Chondrocyte (in vitro differentiated cells): ENCODE measurements around the gene MAD2L2. TPM values are rescaled to one million over a fixed set of nuclear protein-coding genes. Genes with fewer than 3 reads are reported as not detected.

Source experiments
- DNase-seq: peaks from one replicate; pipeline ENCODE4 v3.0.0; 2021; ENCODE audit warnings: mixed read lengths, low spot score
- H3K27ac Mint-ChIP-seq: one replicate; pipeline ENCODE4 v1.8.0; 2021; ENCODE audit warnings: mild to moderate bottlenecking, moderate library complexity, mixed read lengths; ENCODE audit not compliant: unreplicated experiment
- H3K27me3 Mint-ChIP-seq: 2 replicates; pipeline ENCODE4 v1.8.0; 2021; ENCODE audit warnings: low read depth, mixed read lengths
- H3K36me3 Mint-ChIP-seq: 2 replicates; pipeline ENCODE4 v1.8.0; 2021; ENCODE audit warnings: low read depth, mixed read lengths
- H3K4me1 Mint-ChIP-seq: 2 replicates; pipeline ENCODE4 v1.8.0; 2021; ENCODE audit warnings: low read depth, mild to moderate bottlenecking, mixed read lengths
- H3K4me3 Mint-ChIP-seq: one replicate; pipeline ENCODE4 v1.8.0; 2021; ENCODE audit warnings: mild to moderate bottlenecking, moderate library complexity, mixed read lengths; ENCODE audit not compliant: unreplicated experiment
- H3K9me3 Mint-ChIP-seq: 2 replicates; pipeline ENCODE4 v1.8.0; 2021; ENCODE audit warnings: low read depth, mixed read lengths
- total RNA-seq: library from RNA; stranded (reverse); gene quantifications from 3 replicates; pipeline ENCODE4 v1.2.1, GENCODE V29; 2021
- TF ChIP-seq, protein P1 (sequence below): fragments of 200-600 bp; sonication (generic); IDR thresholded peaks from 2 replicates; pipeline ENCODE4 v1.5.0; 2021; ENCODE audit warnings: antibody characterized with exemption, mild to moderate bottlenecking, moderate library complexity

The MAD2L2 gene
- total RNA-seq, 1 donor from 2014 or later, result 31.8 TPM

DNA sequence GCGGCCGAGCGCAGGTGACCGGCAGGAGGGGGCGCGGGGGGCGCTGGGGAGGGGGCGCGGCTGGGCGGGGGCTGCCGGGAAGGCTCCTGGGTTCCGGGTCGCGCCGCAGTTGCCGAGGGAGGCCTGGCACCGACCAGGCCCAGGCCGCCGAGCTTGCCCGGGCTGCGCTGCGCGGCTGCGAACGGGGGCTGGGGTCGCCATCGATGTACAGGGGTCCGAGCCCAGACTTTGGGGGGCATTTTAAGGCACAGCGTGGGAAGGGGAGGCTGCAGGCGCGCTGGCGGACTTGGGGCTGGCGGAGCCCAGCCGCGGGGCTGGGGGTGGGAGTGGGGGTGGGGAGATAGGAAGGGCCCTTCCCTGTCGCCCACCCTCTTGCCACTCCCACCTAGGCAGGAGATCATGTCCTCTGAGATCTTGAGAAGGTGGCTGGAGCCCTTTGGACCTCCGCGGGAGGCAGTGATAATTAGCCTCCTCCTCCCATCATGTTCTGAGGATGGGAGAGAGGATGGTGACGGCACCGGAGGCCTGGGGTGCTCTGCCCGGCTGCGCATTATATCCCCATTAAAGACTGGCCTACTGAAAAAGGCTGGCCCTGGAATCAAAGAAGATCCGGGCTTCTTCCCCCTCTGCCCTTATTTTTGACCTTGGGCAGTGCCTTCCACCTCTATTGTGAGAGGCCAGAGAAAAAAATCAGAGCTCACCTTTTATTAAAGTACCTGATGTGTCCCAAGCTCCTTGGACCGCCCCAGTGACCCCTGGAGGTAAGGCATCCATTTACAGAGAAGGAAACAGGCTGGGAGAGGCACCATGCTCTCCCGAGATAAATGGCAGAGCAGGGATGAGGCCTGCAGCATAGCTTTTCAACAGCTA is 25.8 kb downstream of the MAD2L2 start:
- Mint-ChIP-seq H3K9me3 (no peaks in the 10 kb centered on the region), H3K27ac (no peak overlapping the region), H3K27me3 (peaks cover 5% of the 10 kb centered on the region), H3K36me3 (peaks cover 6% of the 10 kb centered on the region), H3K4me1 (peaks cover 10% of the 10 kb centered on the region), H3K4me3 (peak overlapping the region; percentile 66)
- TF ChIP-seq, protein P1, sequence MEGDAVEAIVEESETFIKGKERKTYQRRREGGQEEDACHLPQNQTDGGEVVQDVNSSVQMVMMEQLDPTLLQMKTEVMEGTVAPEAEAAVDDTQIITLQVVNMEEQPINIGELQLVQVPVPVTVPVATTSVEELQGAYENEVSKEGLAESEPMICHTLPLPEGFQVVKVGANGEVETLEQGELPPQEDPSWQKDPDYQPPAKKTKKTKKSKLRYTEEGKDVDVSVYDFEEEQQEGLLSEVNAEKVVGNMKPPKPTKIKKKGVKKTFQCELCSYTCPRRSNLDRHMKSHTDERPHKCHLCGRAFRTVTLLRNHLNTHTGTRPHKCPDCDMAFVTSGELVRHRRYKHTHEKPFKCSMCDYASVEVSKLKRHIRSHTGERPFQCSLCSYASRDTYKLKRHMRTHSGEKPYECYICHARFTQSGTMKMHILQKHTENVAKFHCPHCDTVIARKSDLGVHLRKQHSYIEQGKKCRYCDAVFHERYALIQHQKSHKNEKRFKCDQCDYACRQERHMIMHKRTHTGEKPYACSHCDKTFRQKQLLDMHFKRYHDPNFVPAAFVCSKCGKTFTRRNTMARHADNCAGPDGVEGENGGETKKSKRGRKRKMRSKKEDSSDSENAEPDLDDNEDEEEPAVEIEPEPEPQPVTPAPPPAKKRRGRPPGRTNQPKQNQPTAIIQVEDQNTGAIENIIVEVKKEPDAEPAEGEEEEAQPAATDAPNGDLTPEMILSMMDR, result no peak
- no peak for DNase-seq

DNA sequence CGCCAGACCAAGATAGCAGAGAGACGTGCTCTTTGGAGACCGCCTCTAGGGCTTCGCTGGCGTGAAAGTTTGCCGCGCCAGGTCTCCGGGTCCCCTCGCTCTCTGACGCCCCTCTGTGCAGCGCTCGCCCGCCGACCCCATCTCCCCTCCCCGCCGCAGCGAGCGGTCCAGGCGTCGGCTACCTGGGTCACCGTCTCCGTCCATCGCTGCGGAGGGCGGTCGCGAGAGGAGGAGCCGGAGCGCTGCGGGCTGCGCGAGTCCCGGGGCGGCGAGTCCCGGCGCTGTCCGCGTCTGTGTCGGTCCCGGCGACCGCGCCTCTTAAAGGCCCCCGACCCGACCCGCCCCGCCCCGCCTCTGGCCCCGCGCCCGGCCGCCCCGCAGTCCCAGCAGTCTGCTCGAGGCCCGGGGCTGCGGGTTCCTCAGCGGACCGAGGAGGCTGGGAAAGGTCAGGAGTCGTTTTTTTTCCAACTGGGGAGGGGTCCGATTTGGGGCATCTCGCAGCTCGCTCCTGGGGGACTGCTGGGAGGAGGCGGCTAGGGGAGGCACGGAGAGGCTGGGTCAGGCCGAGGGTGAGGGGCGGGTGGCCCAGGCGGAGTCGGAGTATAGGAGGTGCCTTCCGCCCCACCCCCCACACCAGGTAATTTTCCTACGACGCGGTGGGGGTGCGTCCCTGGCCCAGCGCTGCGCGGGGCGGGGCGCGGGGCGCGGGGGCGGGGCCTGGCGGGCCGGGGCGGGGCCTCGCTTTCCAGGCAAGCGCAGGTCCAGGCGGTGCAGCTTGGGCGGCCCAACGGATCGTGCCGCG is 26.6 kb downstream of the MAD2L2 start, which contains the start of the genes FBXO2 and FBXO44:
Gene FBXO2 (minus strand): TSS at position 293 of the 802 bp plus-strand sequence. CDS start 89 bp downstream, at position 204.
Gene FBXO44 (plus strand): TSS at position 741 of the 802 bp plus-strand sequence. CDS start 959 bp downstream, outside the sequence.
- no peaks in the 10 kb centered on the region for H3K9me3 Mint-ChIP-seq
- peak within 1 kb of the TSS; percentile 66 for H3K4me3 Mint-ChIP-seq
- peaks cover 4% of the 10 kb centered on the region for H3K36me3 Mint-ChIP-seq
- peaks cover 10% of the 10 kb centered on the region for H3K4me1 Mint-ChIP-seq
- TF ChIP-seq, protein P1, result no peak
- no peak for DNase-seq
- no peak within 1 kb of the TSS for H3K27ac Mint-ChIP-seq
- H3K27me3 Mint-ChIP-seq, result peaks cover 8% of the 10 kb centered on the region

- Mint-ChIP-seq H3K4me3 (peak overlapping the region; percentile 54), H3K36me3 (peaks cover 4% of the 10 kb centered on the region), H3K9me3 (no peaks in the 10 kb centered on the region), H3K27ac (no peak overlapping the region), H3K27me3 (peaks cover 8% of the 10 kb centered on the region), H3K4me1 (peaks cover 10% of the 10 kb centered on the region)
- TF ChIP-seq, protein P1, result no peak
- no peak for DNase-seq
These were observed 27.1 kb downstream of the MAD2L2 start for GRCh38 chr1:11653861-11654136.

- DNase-seq, result no peak
- TF ChIP-seq, protein P1, result no peak
- Mint-ChIP-seq H3K4me1 (peaks cover 11% of the 10 kb centered on the region), H3K36me3 (peaks cover 4% of the 10 kb centered on the region), H3K27me3 (peaks cover 8% of the 10 kb centered on the region), H3K9me3 (no peaks in the 10 kb centered on the region), H3K4me3 (no peak overlapping the region), H3K27ac (no peak overlapping the region)
These were observed 27.7 kb downstream of the MAD2L2 start for GRCh38 chr1:11653101-11653860.
